ENCODE data around the gene EIF1AY. TPM values are rescaled to one million over a fixed set of nuclear protein-coding genes. Genes with fewer than 3 reads are reported as not detected.

The EIF1AY gene
- total and polyA plus RNA-seq, 10 of the 15 experiments (the other 5 are each of a cell fraction or from before 2014, with no cell fraction given), result 0.21 TPM; not detected in 9

DNA sequence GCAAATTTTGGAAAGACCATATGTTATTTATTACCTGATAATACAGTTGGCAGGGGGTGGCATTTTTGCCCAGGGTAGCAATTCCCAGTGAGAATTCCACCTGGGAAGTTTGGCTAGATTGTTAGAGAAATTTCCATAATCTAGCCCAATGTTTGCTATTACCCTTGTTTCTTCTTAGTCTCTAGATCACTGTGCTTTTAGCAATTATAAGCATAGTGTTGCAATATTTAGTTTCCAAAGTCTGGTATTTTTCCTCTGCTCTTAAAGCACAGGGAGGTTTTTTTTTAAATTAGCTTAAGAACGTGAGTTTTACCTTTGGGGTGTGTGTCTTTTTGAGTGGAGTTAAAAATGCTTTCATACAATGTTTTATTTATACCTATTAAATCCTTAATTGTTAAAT, 26.3 kb upstream of the EIF1AY start:
- H3K4me3 ChIP-seq, result no peak overlapping the region
- ATAC-seq, result no peak
- no peak for DNase-seq (ENCODE audit: low read depth, low spot score)
- ChIA-PET RAD21 (ENCODE audit: unreplicated experiment) (no interaction called here), CTCF (no interaction called here), SMC1A (ENCODE audit: uncharacterized antibody, unreplicated experiment) (no interaction called here), POLR2A (no interaction called here)
- FAIRE-seq, result no peak
- no peaks in the 10 kb centered on the region for H4K20me1 ChIP-seq (ENCODE audit: control insufficient read depth, insufficient read depth)
- H3K79me2 ChIP-seq (ENCODE audit: control insufficient read depth, insufficient read depth, low read length), result no peaks in the 10 kb centered on the region
- no peak overlapping the region for H3K4me2 ChIP-seq (ENCODE audit: control insufficient read depth, insufficient read depth)
- H3K36me3 ChIP-seq (ENCODE audit: control insufficient read depth in 2 of 2, insufficient read depth in 2 of 2, low read length in 1 of 2), result no peaks in the 10 kb centered on the region
- H3K27ac ChIP-seq (ENCODE audit: control insufficient read depth, insufficient read depth), result no peak overlapping the region
- no TSS peak for BruUV-seq (replicated peaks)
- in situ Hi-C loops (cut with MboI), result no loop called here
- no peaks in the 10 kb centered on the region for H3K4me1 ChIP-seq (ENCODE audit: control insufficient read depth, insufficient read depth, low read length)
- no peaks in the 10 kb centered on the region for H3K27me3 ChIP-seq (replicated peaks in 1 of 2; ENCODE audit: control insufficient read depth in 2 of 2, insufficient read depth in 2 of 2, low read length in 1 of 2)
- WGBS (ENCODE audit: insufficient coverage, insufficient replicate concordance, low lambda C conversion rate, missing lambda C conversion rate), result no CpG with 5 or more reads among the region's 1 CpG
- no peak overlapping the region for H3K9ac ChIP-seq (ENCODE audit: control insufficient read depth, insufficient read depth, low read length)
- H2AFZ ChIP-seq (ENCODE audit: control insufficient read depth, low read depth, low read length), result no peak overlapping the region
- H3K9me3 ChIP-seq (replicated peaks; ENCODE audit: control insufficient read depth, insufficient read depth, low read length), result no peaks in the 10 kb centered on the region
- intact Hi-C loops (cut with micrococcal nuclease; ENCODE audit: unreplicated experiment), result no loop called here
- TF ChIP-seq JUNB (IDR thresholded peaks at IDR 0.05), result no peak
- no peak for TF ChIP-seq PAX8 (IDR thresholded peaks at IDR 0.05)
- TF ChIP-seq BACH1 (IDR thresholded peaks at IDR 0.05; ENCODE audit: borderline replicate concordance), result no peak
- TF ChIP-seq PAX5 (IDR thresholded peaks at IDR 0.05; ENCODE audit: borderline replicate concordance, low read depth, low read length), result no peak
- TF ChIP-seq MEF2A (IDR thresholded peaks at IDR 0.05; ENCODE audit: insufficient read depth, low read depth, low read length), result no peak
- no peak for TF ChIP-seq SUPT20H (IDR thresholded peaks at IDR 0.05; ENCODE audit: borderline replicate concordance, control insufficient read depth, low read depth, low read length)
- no peak for TF ChIP-seq CHD1 (IDR thresholded peaks at IDR 0.05; ENCODE audit: low read depth, low read length)
- no peak for TF ChIP-seq ZNF622 (IDR thresholded peaks at IDR 0.05)
- TF ChIP-seq, protein P1, sequence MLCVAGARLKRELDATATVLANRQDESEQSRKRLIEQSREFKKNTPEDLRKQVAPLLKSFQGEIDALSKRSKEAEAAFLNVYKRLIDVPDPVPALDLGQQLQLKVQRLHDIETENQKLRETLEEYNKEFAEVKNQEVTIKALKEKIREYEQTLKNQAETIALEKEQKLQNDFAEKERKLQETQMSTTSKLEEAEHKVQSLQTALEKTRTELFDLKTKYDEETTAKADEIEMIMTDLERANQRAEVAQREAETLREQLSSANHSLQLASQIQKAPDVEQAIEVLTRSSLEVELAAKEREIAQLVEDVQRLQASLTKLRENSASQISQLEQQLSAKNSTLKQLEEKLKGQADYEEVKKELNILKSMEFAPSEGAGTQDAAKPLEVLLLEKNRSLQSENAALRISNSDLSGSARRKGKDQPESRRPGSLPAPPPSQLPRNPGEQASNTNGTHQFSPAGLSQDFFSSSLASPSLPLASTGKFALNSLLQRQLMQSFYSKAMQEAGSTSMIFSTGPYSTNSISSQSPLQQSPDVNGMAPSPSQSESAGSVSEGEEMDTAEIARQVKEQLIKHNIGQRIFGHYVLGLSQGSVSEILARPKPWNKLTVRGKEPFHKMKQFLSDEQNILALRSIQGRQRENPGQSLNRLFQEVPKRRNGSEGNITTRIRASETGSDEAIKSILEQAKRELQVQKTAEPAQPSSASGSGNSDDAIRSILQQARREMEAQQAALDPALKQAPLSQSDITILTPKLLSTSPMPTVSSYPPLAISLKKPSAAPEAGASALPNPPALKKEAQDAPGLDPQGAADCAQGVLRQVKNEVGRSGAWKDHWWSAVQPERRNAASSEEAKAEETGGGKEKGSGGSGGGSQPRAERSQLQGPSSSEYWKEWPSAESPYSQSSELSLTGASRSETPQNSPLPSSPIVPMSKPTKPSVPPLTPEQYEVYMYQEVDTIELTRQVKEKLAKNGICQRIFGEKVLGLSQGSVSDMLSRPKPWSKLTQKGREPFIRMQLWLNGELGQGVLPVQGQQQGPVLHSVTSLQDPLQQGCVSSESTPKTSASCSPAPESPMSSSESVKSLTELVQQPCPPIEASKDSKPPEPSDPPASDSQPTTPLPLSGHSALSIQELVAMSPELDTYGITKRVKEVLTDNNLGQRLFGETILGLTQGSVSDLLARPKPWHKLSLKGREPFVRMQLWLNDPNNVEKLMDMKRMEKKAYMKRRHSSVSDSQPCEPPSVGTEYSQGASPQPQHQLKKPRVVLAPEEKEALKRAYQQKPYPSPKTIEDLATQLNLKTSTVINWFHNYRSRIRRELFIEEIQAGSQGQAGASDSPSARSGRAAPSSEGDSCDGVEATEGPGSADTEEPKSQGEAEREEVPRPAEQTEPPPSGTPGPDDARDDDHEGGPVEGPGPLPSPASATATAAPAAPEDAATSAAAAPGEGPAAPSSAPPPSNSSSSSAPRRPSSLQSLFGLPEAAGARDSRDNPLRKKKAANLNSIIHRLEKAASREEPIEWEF (IDR thresholded peaks at IDR 0.05; ENCODE audit: insufficient replicate concordance, low read depth, low read length), result no peak
- TF ChIP-seq, protein P2, sequence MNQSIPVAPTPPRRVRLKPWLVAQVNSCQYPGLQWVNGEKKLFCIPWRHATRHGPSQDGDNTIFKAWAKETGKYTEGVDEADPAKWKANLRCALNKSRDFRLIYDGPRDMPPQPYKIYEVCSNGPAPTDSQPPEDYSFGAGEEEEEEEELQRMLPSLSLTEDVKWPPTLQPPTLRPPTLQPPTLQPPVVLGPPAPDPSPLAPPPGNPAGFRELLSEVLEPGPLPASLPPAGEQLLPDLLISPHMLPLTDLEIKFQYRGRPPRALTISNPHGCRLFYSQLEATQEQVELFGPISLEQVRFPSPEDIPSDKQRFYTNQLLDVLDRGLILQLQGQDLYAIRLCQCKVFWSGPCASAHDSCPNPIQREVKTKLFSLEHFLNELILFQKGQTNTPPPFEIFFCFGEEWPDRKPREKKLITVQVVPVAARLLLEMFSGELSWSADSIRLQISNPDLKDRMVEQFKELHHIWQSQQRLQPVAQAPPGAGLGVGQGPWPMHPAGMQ (IDR thresholded peaks at IDR 0.05; ENCODE audit: borderline replicate concordance), result no peak
- TF ChIP-seq TCF3 (IDR thresholded peaks at IDR 0.05; ENCODE audit: borderline replicate concordance, insufficient read depth, low read depth, low read length), result no peak
- TF ChIP-seq MTA2 (IDR thresholded peaks at IDR 0.05; ENCODE audit: low read depth), result no peak
- TF ChIP-seq NR2C1 (IDR thresholded peaks at IDR 0.05), result no peak
- TF ChIP-seq, protein P3, sequence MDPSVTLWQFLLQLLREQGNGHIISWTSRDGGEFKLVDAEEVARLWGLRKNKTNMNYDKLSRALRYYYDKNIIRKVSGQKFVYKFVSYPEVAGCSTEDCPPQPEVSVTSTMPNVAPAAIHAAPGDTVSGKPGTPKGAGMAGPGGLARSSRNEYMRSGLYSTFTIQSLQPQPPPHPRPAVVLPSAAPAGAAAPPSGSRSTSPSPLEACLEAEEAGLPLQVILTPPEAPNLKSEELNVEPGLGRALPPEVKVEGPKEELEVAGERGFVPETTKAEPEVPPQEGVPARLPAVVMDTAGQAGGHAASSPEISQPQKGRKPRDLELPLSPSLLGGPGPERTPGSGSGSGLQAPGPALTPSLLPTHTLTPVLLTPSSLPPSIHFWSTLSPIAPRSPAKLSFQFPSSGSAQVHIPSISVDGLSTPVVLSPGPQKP (IDR thresholded peaks at IDR 0.05; ENCODE audit: low read depth, low read length), result no peak
- TF ChIP-seq, protein P4, sequence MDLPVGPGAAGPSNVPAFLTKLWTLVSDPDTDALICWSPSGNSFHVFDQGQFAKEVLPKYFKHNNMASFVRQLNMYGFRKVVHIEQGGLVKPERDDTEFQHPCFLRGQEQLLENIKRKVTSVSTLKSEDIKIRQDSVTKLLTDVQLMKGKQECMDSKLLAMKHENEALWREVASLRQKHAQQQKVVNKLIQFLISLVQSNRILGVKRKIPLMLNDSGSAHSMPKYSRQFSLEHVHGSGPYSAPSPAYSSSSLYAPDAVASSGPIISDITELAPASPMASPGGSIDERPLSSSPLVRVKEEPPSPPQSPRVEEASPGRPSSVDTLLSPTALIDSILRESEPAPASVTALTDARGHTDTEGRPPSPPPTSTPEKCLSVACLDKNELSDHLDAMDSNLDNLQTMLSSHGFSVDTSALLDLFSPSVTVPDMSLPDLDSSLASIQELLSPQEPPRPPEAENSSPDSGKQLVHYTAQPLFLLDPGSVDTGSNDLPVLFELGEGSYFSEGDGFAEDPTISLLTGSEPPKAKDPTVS (IDR thresholded peaks at IDR 0.05; ENCODE audit: low read depth, low read length), result no peak

All from GM12878 (cell line).